ENCODE results near the gene INSR.

GRCh38 chr19:7258840-7259395 lies 35.3 kb downstream of the INSR start:
- TF ChIP-seq TEAD4 (IDR thresholded peaks at IDR 0.05) (no peak), RAD21 (IDR thresholded peaks at IDR 0.05; ENCODE audit: low read depth) (no peak), FOXM1 (IDR thresholded peaks at IDR 0.05; ENCODE audit: borderline replicate concordance, low read depth) (no peak), NFIC (IDR thresholded peaks at IDR 0.05) (no peak)

Measured in Ishikawa (cell line).